ENCODE results near the gene GLP2R.

Gene GLP2R

GRCh38 chr17:9811086-9811485 lies 14.6 kb upstream of the GLP2R start:
- DNase-seq (ENCODE audit: low read depth): no peak
- H3K4me3 ChIP-seq (ENCODE audit: low read depth, low read length): no peak overlapping the region
- in situ Hi-C loops (cut with HindIII; ENCODE audit: low sequenced_read_pairs): no loop called here
- no peak for TF ChIP-seq CTCF (IDR thresholded peaks at IDR 0.05; ENCODE audit: low read depth, low read length, missing control alignments)

- in situ Hi-C loops (cut with HindIII; ENCODE audit: low sequenced_read_pairs): no loop called here
- no peak for DNase-seq (ENCODE audit: low read depth)
- TF ChIP-seq CTCF (IDR thresholded peaks at IDR 0.05; ENCODE audit: low read depth, low read length, missing control alignments): no peak
- no peak overlapping the region for H3K4me3 ChIP-seq (ENCODE audit: low read depth, low read length)
Observed at GRCh38 chr17:9811537-9811936, 14.2 kb upstream of the GLP2R start.

- in situ Hi-C loops (cut with HindIII; ENCODE audit: low sequenced_read_pairs): no loop called here
- no peak for TF ChIP-seq CTCF (IDR thresholded peaks at IDR 0.05; ENCODE audit: low read depth, low read length, missing control alignments)
- H3K4me3 ChIP-seq (ENCODE audit: low read depth, low read length): no peak overlapping the region
- DNase-seq (ENCODE audit: low read depth): no peak
Observed at GRCh38 chr17:9813166-9813565, 12.6 kb upstream of the GLP2R start.

GRCh38 chr17:9814337-9814945 lies 11.3 kb upstream of the GLP2R start:
- no peak for DNase-seq (ENCODE audit: low read depth)
- no peak overlapping the region for H3K4me3 ChIP-seq (ENCODE audit: low read depth, low read length)
- TF ChIP-seq CTCF (IDR thresholded peaks at IDR 0.05; ENCODE audit: low read depth, low read length, missing control alignments): no peak
- in situ Hi-C loops (cut with HindIII; ENCODE audit: low sequenced_read_pairs): no loop called here

GRCh38 chr17:9816472-9816871 lies 9.3 kb upstream of the GLP2R start:
- H3K4me3 ChIP-seq (ENCODE audit: low read depth, low read length): no peak overlapping the region
- in situ Hi-C loops (cut with HindIII; ENCODE audit: low sequenced_read_pairs): no loop called here
- no peak for TF ChIP-seq CTCF (IDR thresholded peaks at IDR 0.05; ENCODE audit: low read depth, low read length, missing control alignments)
- DNase-seq (ENCODE audit: low read depth): no peak

GRCh38 chr17:9817086-9817485 lies 8.6 kb upstream of the GLP2R start:
- DNase-seq (ENCODE audit: low read depth): peak; percentile 18
- no peak overlapping the region for H3K4me3 ChIP-seq (ENCODE audit: low read depth, low read length)
- no peak for TF ChIP-seq CTCF (IDR thresholded peaks at IDR 0.05; ENCODE audit: low read depth, low read length, missing control alignments)
- in situ Hi-C loops (cut with HindIII; ENCODE audit: low sequenced_read_pairs): no loop called here

All from astrocyte of the cerebellum (primary cell).